DND-41 (cell line): Measurements from ENCODE around the gene FBN3.
"Not testable (repeated sequence)": the region's sequence is repeated elsewhere in the genome, so short reads cannot be mapped to it uniquely, and the experiment has no call there.

Experiments used
- ATAC-seq: fragments of 200-7000 bp; cut with Tn5 transposase; 3 replicates; pipeline ENCODE4 v1.9.1; 2021; ENCODE audit warnings: low read depth; ENCODE audit not compliant: insufficient read depth
- DNase-seq: peaks from one replicate; pipeline ENCODE4 v3.0.0-alpha.2; 2020
- H2AFZ ChIP-seq: 2 replicates; pipeline ENCODE4 v1.6.0; 2012; ENCODE audit warnings: low read depth, low read length
- H3K27ac ChIP-seq: 2 replicates; pipeline ENCODE4 v1.5.1; 2012; ENCODE audit warnings: low read length, inconsistent platforms
- H3K27me3 ChIP-seq: fragments of 200-600 bp; sonication (generic); 2 replicates; pipeline ENCODE4 v1.6.0; 2012; ENCODE audit warnings: low read length, mild to moderate bottlenecking, inconsistent platforms; ENCODE audit not compliant: insufficient read depth, poor library complexity
- H3K36me3 ChIP-seq: 2 replicates; pipeline ENCODE4 v1.5.1; 2012; ENCODE audit warnings: low read length, inconsistent platforms; ENCODE audit not compliant: insufficient read depth
- H3K4me1 ChIP-seq: 2 replicates; pipeline ENCODE4 v1.5.1; 2012; ENCODE audit warnings: mild to moderate bottlenecking, low read length; ENCODE audit not compliant: insufficient read depth
- H3K4me2 ChIP-seq: 2 replicates; pipeline ENCODE4 v1.6.0; 2012; ENCODE audit warnings: mild to moderate bottlenecking, moderate library complexity, low read length, inconsistent platforms; ENCODE audit not compliant: insufficient read depth
- H3K4me3 ChIP-seq, 2 experiments: fragments of 200-600 bp in 1 of 2; shearing (Covaris generic) in 1 of 2; 2 replicates each; pipeline ENCODE4 v1.5.1; 2012 to 2016; ENCODE audit warnings: inconsistent platforms in 2 of 2, low read length in 2 of 2, mild to moderate bottlenecking in 2 of 2, low read depth in 1 of 2, moderate library complexity in 1 of 2
- H3K79me2 ChIP-seq: 2 replicates; pipeline ENCODE4 v1.6.0; 2012; ENCODE audit warnings: low read length, inconsistent platforms; ENCODE audit not compliant: insufficient read depth
- H3K9ac ChIP-seq: 2 replicates; pipeline ENCODE4 v1.6.0; 2012; ENCODE audit warnings: low read depth, mild to moderate bottlenecking, inconsistent platforms, low read length, moderate library complexity
- H3K9me3 ChIP-seq: 2 replicates; pipeline ENCODE4 v1.5.1; 2012; ENCODE audit warnings: low read length, moderate library complexity, mild to moderate bottlenecking, inconsistent platforms; ENCODE audit not compliant: insufficient read depth, severe bottlenecking
- H4K20me1 ChIP-seq: 2 replicates; pipeline ENCODE4 v1.6.0; 2012; ENCODE audit warnings: low read length; ENCODE audit not compliant: insufficient read depth
- CTCF ChIP-seq: IDR thresholded peaks from 2 replicates; pipeline ENCODE4 v1.5.1; 2012; ENCODE audit warnings: borderline replicate concordance, low read length, moderate library complexity, mild to moderate bottlenecking; ENCODE audit not compliant: poor library complexity, severe bottlenecking; ENCODE audit errors: extremely low read depth
- EZH2 ChIP-seq: IDR thresholded peaks from 3 replicates; pipeline ENCODE4 v1.6.1; 2012; ENCODE audit warnings: borderline replicate concordance, low read depth, mild to moderate bottlenecking, moderate library complexity, low read length, inconsistent platforms; ENCODE audit not compliant: severe bottlenecking

FBN3 gene

GRCh38 chr19:8038815-8039214 is 110.6 kb downstream of the FBN3 start:
- Histone ChIP-seq H4K20me1 (no peaks in the 10 kb centered on the region), H3K9me3 (no peaks in the 10 kb centered on the region), H3K27me3 (no peaks in the 10 kb centered on the region), H3K79me2 (no peaks in the 10 kb centered on the region), H3K36me3 (no peaks in the 10 kb centered on the region), H3K9ac (no peak overlapping the region), H3K27ac (no peak overlapping the region), H3K4me2 (no peak overlapping the region), H2AFZ (no peak overlapping the region), H3K4me1 (no peaks in the 10 kb centered on the region), H3K4me3 (no peak overlapping the region)
- TF ChIP-seq CTCF (no peak), EZH2 (no peak)
- ATAC-seq, result no peak
- no peak for DNase-seq

GRCh38 chr19:8036434-8037099 is 112.8 kb downstream of the FBN3 start:
- Histone ChIP-seq H3K4me2 (no peak overlapping the region), H3K9me3 (no peaks in the 10 kb centered on the region), H3K4me1 (no peaks in the 10 kb centered on the region), H3K27ac (no peak overlapping the region), H3K36me3 (no peaks in the 10 kb centered on the region), H3K9ac (no peak overlapping the region), H3K4me3 (no peak overlapping the region), H3K27me3 (no peaks in the 10 kb centered on the region), H2AFZ (no peak overlapping the region), H3K79me2 (no peaks in the 10 kb centered on the region), H4K20me1 (no peaks in the 10 kb centered on the region)
- TF ChIP-seq EZH2 (no peak), CTCF (no peak)
- ATAC-seq (no peak), DNase-seq (no peak)

GRCh38 chr19:8034178-8034525 is 115.2 kb downstream of the FBN3 start:
- H3K79me2 ChIP-seq, result no peaks in the 10 kb centered on the region
- TF ChIP-seq EZH2, result no peak
- TF ChIP-seq CTCF, result no peak
- no peaks in the 10 kb centered on the region for H3K36me3 ChIP-seq
- no peak overlapping the region for H2AFZ ChIP-seq
- H3K4me3 ChIP-seq, result no peak overlapping the region
- no peak for ATAC-seq
- H4K20me1 ChIP-seq, result no peaks in the 10 kb centered on the region
- no peak overlapping the region for H3K4me2 ChIP-seq
- no peak overlapping the region for H3K9ac ChIP-seq
- H3K9me3 ChIP-seq, result no peaks in the 10 kb centered on the region
- H3K27ac ChIP-seq, result no peak overlapping the region
- H3K27me3 ChIP-seq, result no peaks in the 10 kb centered on the region
- no peak for DNase-seq
- no peaks in the 10 kb centered on the region for H3K4me1 ChIP-seq

GRCh38 chr19:8033287-8034177 is 115.9 kb downstream of the FBN3 start:
- not testable (repeated sequence) for H2AFZ ChIP-seq, H3K4me1 ChIP-seq, H3K36me3 ChIP-seq, H3K9ac ChIP-seq, H3K27me3 ChIP-seq, H4K20me1 ChIP-seq, H3K4me2 ChIP-seq, H3K9me3 ChIP-seq, H3K4me3 ChIP-seq, ATAC-seq, DNase-seq, H3K79me2 ChIP-seq, H3K27ac ChIP-seq
